GM12892 (cell line): ENCODE data around the gene TYW1.
"Not testable (repeated sequence)": the region's sequence is repeated elsewhere in the genome, so short reads cannot be mapped to it uniquely, and the experiment has no call there.

ENCODE experiments used
- POLR2A ChIP-seq: IDR thresholded peaks from 2 replicates; pipeline ENCODE4 v1.6.1; 2011; ENCODE audit warnings: low read depth, low read length, control low read depth
- POLR2AphosphoS5 ChIP-seq: IDR thresholded peaks from 2 replicates; pipeline ENCODE4 v1.6.1; 2011; ENCODE audit warnings: low read depth, low read length, control low read depth
- TAF1 ChIP-seq: IDR thresholded peaks from 2 replicates; pipeline ENCODE4 v1.6.1; 2011; ENCODE audit warnings: low read depth, mild to moderate bottlenecking, control low read depth, low read length, borderline replicate concordance

- not testable (repeated sequence) for TF ChIP-seq POLR2A, POLR2AphosphoS5, TAF1
Observed at GRCh38 chr7:67049908-67050307, 53.3 kb downstream of the TYW1 start.
